ENCODE data around the gene GLRX3.

GRCh38 chr10:130200179-130201042 is 64.2 kb downstream of the GLRX3 start:
- TF ChIP-seq, protein P1, sequence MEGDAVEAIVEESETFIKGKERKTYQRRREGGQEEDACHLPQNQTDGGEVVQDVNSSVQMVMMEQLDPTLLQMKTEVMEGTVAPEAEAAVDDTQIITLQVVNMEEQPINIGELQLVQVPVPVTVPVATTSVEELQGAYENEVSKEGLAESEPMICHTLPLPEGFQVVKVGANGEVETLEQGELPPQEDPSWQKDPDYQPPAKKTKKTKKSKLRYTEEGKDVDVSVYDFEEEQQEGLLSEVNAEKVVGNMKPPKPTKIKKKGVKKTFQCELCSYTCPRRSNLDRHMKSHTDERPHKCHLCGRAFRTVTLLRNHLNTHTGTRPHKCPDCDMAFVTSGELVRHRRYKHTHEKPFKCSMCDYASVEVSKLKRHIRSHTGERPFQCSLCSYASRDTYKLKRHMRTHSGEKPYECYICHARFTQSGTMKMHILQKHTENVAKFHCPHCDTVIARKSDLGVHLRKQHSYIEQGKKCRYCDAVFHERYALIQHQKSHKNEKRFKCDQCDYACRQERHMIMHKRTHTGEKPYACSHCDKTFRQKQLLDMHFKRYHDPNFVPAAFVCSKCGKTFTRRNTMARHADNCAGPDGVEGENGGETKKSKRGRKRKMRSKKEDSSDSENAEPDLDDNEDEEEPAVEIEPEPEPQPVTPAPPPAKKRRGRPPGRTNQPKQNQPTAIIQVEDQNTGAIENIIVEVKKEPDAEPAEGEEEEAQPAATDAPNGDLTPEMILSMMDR (IDR thresholded peaks at IDR 0.05 in 4 of 5, conservative IDR thresholded peaks at IDR 0.05 in 1 of 5) = no peak
- TF ChIP-seq POLR2A (IDR thresholded peaks at IDR 0.05) = no peak

Measured in gastrocnemius medialis (tissue), 4 donors.